IMR-90 (cell line): ENCODE measurements around the gene CATSPERE. TPM values are rescaled to one million over a fixed set of nuclear protein-coding genes. Genes with fewer than 3 reads are reported as not detected.

ENCODE experiments used
- ATAC-seq: fragments of 200-7000 bp; cut with Tn5 transposase; 2 replicates; pipeline ENCODE4 v1.9.1; 2020; ENCODE audit warnings: low read depth, mild to moderate bottlenecking, moderate library complexity
- BruUV-seq: library from RNA; stranded (reverse); fragments of 400-500 nt; replicated peaks from 2 replicates; lab custom pipeline; 2021; lab: Mats Ljungman, UMichigan
- CTCF ChIA-PET: fragments of 300-600 bp; formaldehyde crosslinking; extraction: SDS; loops from one replicate; lab custom pipeline; 2021; ENCODE audit warnings: antibody characterized with exemption; lab: Yijun Ruan, JAX
- POLR2A ChIA-PET: fragments of 300-600 bp; sonication (Branson Sonifier 250); formaldehyde crosslinking; loops from one replicate; lab custom pipeline; 2022; ENCODE audit warnings: antibody characterized with exemption; ENCODE audit not compliant: unreplicated experiment; lab: Charles Lee
- DNase-seq: peaks from one replicate; pipeline ENCODE4 v3.0.0; 2013
- H2AFZ ChIP-seq: replicated peaks from 2 replicates; pipeline ENCODE3; 2013; ENCODE audit warnings: low read length, mild to moderate bottlenecking; ENCODE audit not compliant: poor library complexity
- H2AK5ac ChIP-seq: 2 replicates; pipeline ENCODE4 v1.6.1; 2013; ENCODE audit warnings: low read depth, low read length, inconsistent platforms
- H2AK9ac ChIP-seq: replicated peaks from 2 replicates; pipeline ENCODE3; 2013; ENCODE audit warnings: mild to moderate bottlenecking, low read depth, low read length, moderate library complexity; ENCODE audit not compliant: poor library complexity
- H2BK120ac ChIP-seq: 2 replicates; pipeline ENCODE4 v1.6.1; 2013; ENCODE audit warnings: low read depth, low read length, inconsistent platforms
- H2BK15ac ChIP-seq: 3 replicates; pipeline ENCODE4 v1.6.1; 2013; ENCODE audit warnings: low read depth, low read length, inconsistent platforms
- H2BK20ac ChIP-seq: 2 replicates; pipeline ENCODE4 v1.6.1; 2013; ENCODE audit warnings: low read depth, mild to moderate bottlenecking, inconsistent platforms, low read length, moderate library complexity
- H2BK5ac ChIP-seq: 2 replicates; pipeline ENCODE4 v1.6.1; 2013; ENCODE audit warnings: mild to moderate bottlenecking, low read depth, low read length, inconsistent platforms; ENCODE audit not compliant: poor library complexity, severe bottlenecking
- H3K14ac ChIP-seq: replicated peaks from 2 replicates; pipeline ENCODE4 v1.6.1; 2013; ENCODE audit warnings: low read depth, low read length, inconsistent platforms
- H3K18ac ChIP-seq: 2 replicates; pipeline ENCODE4 v1.6.1; 2013; ENCODE audit warnings: low read depth, low read length, control low read depth
- H3K23ac ChIP-seq: 2 replicates; pipeline ENCODE4 v1.6.1; 2013; ENCODE audit warnings: low read depth, low read length, inconsistent platforms
- H3K27ac ChIP-seq: 2 replicates; pipeline ENCODE4 v1.5.1; 2013; ENCODE audit warnings: mild to moderate bottlenecking, control low read depth, low read length; ENCODE audit not compliant: insufficient read depth
- H3K27me3 ChIP-seq: 2 replicates; pipeline ENCODE4 v1.6.1; 2013; ENCODE audit warnings: low read length; ENCODE audit not compliant: control insufficient read depth, insufficient read depth
- H3K36me3 ChIP-seq: 2 replicates; pipeline ENCODE4 v1.6.1; 2013; ENCODE audit warnings: low read length, mixed read lengths; ENCODE audit not compliant: control insufficient read depth, insufficient read depth
- H3K4ac ChIP-seq: 2 replicates; pipeline ENCODE4 v1.6.1; 2013; ENCODE audit warnings: low read depth, low read length, inconsistent platforms
- H3K4me1 ChIP-seq: 2 replicates; pipeline ENCODE4 v1.6.1; 2013; ENCODE audit warnings: low read length, mixed read lengths; ENCODE audit not compliant: control insufficient read depth, insufficient read depth
- H3K4me2 ChIP-seq: 2 replicates; pipeline ENCODE4 v1.6.1; 2013; ENCODE audit warnings: low read depth, mild to moderate bottlenecking, control low read depth, low read length, moderate library complexity
- H3K4me3 ChIP-seq: 2 replicates; pipeline ENCODE4 v1.5.1; 2013; ENCODE audit warnings: low read depth, mild to moderate bottlenecking, control low read depth, low read length, moderate library complexity; ENCODE audit not compliant: insufficient read depth
- H3K56ac ChIP-seq: 2 replicates; pipeline ENCODE4 v1.6.1; 2013; ENCODE audit warnings: low read length, inconsistent platforms; ENCODE audit not compliant: insufficient read depth; ENCODE audit errors: extremely low read depth
- H3K79me1 ChIP-seq, 2 experiments: 2 replicates each; pipeline ENCODE4 v1.6.1; 2013; ENCODE audit warnings: low read length in 2 of 2, inconsistent platforms in 1 of 2, low read depth in 1 of 2
- H3K9ac ChIP-seq: 2 replicates; pipeline ENCODE4 v1.6.1; 2013; ENCODE audit warnings: low read depth, low read length, control low read depth
- H3K9me1 ChIP-seq: 2 replicates; pipeline ENCODE4 v1.6.1; 2013; ENCODE audit warnings: low read length, inconsistent platforms; ENCODE audit not compliant: insufficient read depth
- H3K9me3 ChIP-seq: 2 replicates; pipeline ENCODE4 v1.6.1; 2013; ENCODE audit warnings: low read length; ENCODE audit not compliant: control insufficient read depth, insufficient read depth
- H4K20me1 ChIP-seq: 2 replicates; pipeline ENCODE4 v1.6.1; 2013; ENCODE audit warnings: low read length, inconsistent platforms; ENCODE audit not compliant: insufficient read depth
- H4K5ac ChIP-seq: 2 replicates; pipeline ENCODE4 v1.6.1; 2013; ENCODE audit warnings: mild to moderate bottlenecking, low read depth, low read length, control low read depth
- H4K8ac ChIP-seq, 2 experiments: 2 replicates each; pipeline ENCODE4 v1.6.1; 2013; ENCODE audit warnings: low read depth in 2 of 2, low read length in 2 of 2, control low read depth in 1 of 2, inconsistent platforms in 1 of 2
- H4K91ac ChIP-seq: 2 replicates; pipeline ENCODE4 v1.6.1; 2013; ENCODE audit warnings: low read depth, low read length, inconsistent platforms; ENCODE audit not compliant: insufficient read depth
- BHLHE40 ChIP-seq: fragments of 150-350 bp; IDR thresholded peaks from 2 replicates; pipeline ENCODE4 v1.6.1; 2016; ENCODE audit warnings: mild to moderate bottlenecking, low read depth, low read length
- NFE2L2 ChIP-seq: fragments of 150-350 bp; IDR thresholded peaks from 2 replicates; pipeline ENCODE4 v1.6.1; 2016; ENCODE audit warnings: low read depth, mild to moderate bottlenecking, low read length
- SMC3 ChIP-seq: fragments of 150-350 bp; IDR thresholded peaks from 2 replicates; pipeline ENCODE4 v1.6.1; 2016; ENCODE audit warnings: low read depth, mild to moderate bottlenecking, antibody characterized with exemption, low read length, moderate library complexity
- WGBS, 2 experiments: methylation state at CpG; one replicate each; pipeline versions ENCODE4 v1.1.5 to v1.1.7; 2013; ENCODE audit warnings: missing lambda C conversion rate in 2 of 2; ENCODE audit not compliant: insufficient read length in 1 of 2; ENCODE audit errors: extremely low coverage in 2 of 2; 5-methylcytosine and 5-hydroxymethylcytosine counted together
- dilution Hi-C: fragments of 300-500 bp; cut with HindIII; formaldehyde crosslinking; loops from one replicate; pipeline ENCODE4 v1.14.3; 2018; ENCODE audit warnings: low sequenced_read_pairs; ENCODE audit not compliant: unreplicated experiment
- in situ Hi-C: fragments of 300-500 bp; cut with MboI; formaldehyde crosslinking; loops from 3 replicates; pipeline ENCODE4 v1.14.3; 2019; ENCODE audit warnings: low sequenced_read_pairs, inconsistent platforms, mixed read lengths
- intact Hi-C: fragments of 100-400 bp; cut with micrococcal nuclease; formaldehyde crosslinking; loops from 2 replicates; pipeline ENCODE4 v1.10.0; 2022
- polyA plus RNA-seq, 3 experiments: library from polyadenylated mRNA; depleted of rRNA; stranded (reverse); fragments of >200 nt; gene quantifications; 2 replicates each; pipeline ENCODE4 v1.2.3, GENCODE V29; 2012; ENCODE audit warnings: low replicate concordance in 1 of 3
- total RNA-seq: library from RNA; depleted of rRNA; stranded (reverse); fragments of >200 nt; gene quantifications from 2 replicates; pipeline ENCODE4 v1.2.3, GENCODE V29; 2012
- TF ChIP-seq, protein P1 (sequence below): fragments of 150-350 bp; IDR thresholded peaks from 2 replicates; pipeline ENCODE4 v1.6.1; 2016; ENCODE audit warnings: low read depth, mild to moderate bottlenecking, low read length, moderate library complexity, borderline replicate concordance

Gene CATSPERE
- total and polyA plus RNA-seq, 2 of the 4 experiments (the other 2 are of a cell fraction), result 0.07 to 0.18 TPM

DNA sequence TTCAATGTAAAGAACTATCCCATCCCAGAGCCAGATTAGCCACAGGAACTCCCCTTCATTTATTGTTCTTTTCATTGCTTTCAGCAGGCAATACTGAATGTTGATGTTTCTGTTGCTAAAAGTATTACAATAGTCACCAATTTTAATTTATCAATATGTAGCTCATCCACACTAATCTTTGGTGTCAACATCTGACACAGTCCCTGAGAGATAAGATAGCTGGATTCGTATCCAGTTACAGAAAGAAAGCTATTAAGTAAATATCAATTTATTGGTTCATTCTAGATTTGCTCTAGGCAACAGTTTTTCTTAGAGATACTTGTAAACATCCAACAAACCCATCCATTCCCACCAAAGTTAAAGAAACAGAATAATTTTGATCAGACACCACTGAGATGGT lies 14.0 kb upstream of the CATSPERE start:
- Histone ChIP-seq H3K18ac (no peak overlapping the region), H3K36me3 (peaks cover 3% of the 10 kb centered on the region), H4K91ac (no peak overlapping the region), H2AK9ac (no peak overlapping the region), H2AFZ (no peak overlapping the region), H2BK5ac (no peak overlapping the region), H3K23ac (no peak overlapping the region; the same call in 1 of the 2 replicates), H3K9ac (no peak overlapping the region), H3K14ac (no peak overlapping the region), H2BK120ac (no peak overlapping the region), H3K56ac (no peak overlapping the region), H3K4me3 (no peak overlapping the region), H3K4me2 (no peak overlapping the region), H2BK20ac (no peak overlapping the region; the same call in 1 of the 2 replicates), H3K4ac (no peak overlapping the region), H3K79me1 (peaks cover 20 to 59% of the 10 kb centered on the region in 2 experiments), H4K20me1 (peaks cover 22% of the 10 kb centered on the region), H3K4me1 (peaks cover 18% of the 10 kb centered on the region), H3K27ac (no peak overlapping the region), H3K9me3 (no peaks in the 10 kb centered on the region), H3K9me1 (peaks cover 13% of the 10 kb centered on the region), H3K27me3 (no peaks in the 10 kb centered on the region), H4K5ac (no peak overlapping the region), H2AK5ac (no peak overlapping the region), H4K8ac (no peak overlapping the region), H2BK15ac (no peak overlapping the region)
- dilution Hi-C loops, result no loop called here
- WGBS, 2 experiments, result no CpG with 5 or more reads among the region's 1 CpG
- in situ Hi-C loops, result no loop called here
- no TSS peak for BruUV-seq
- intact Hi-C loops, result loop anchor here (10.0 kb wide), 1 partner anchor 732 kb away; no protein-coding TSS in a partner anchor
- no peak for TF ChIP-seq BHLHE40
- TF ChIP-seq, protein P1, sequence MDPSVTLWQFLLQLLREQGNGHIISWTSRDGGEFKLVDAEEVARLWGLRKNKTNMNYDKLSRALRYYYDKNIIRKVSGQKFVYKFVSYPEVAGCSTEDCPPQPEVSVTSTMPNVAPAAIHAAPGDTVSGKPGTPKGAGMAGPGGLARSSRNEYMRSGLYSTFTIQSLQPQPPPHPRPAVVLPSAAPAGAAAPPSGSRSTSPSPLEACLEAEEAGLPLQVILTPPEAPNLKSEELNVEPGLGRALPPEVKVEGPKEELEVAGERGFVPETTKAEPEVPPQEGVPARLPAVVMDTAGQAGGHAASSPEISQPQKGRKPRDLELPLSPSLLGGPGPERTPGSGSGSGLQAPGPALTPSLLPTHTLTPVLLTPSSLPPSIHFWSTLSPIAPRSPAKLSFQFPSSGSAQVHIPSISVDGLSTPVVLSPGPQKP, result no peak
- no peak for TF ChIP-seq SMC3
- TF ChIP-seq NFE2L2, result no peak
- no peak for ATAC-seq
- DNase-seq, result no peak
- POLR2A ChIA-PET, result no interaction called here
- CTCF ChIA-PET, result interaction anchor here (0.6 to 1.2 kb wide), 2 partner anchors 8 to 940 kb away, joined by 3 read pairs; no protein-coding TSS in a partner anchor
